GM12878 (cell line): ENCODE measurements around the gene POR. TPM values are rescaled to one million over a fixed set of nuclear protein-coding genes. Genes with fewer than 3 reads are reported as not detected.

Experiments
- ATAC-seq: fragments of 200-7000 bp; cut with Tn5 transposase; 3 replicates; pipeline ENCODE4 v1.9.1; 2020; ENCODE audit warnings: mild to moderate bottlenecking, moderate library complexity
- BruUV-seq: library from RNA; stranded (reverse); fragments of 400-500 nt; replicated peaks from 2 replicates; lab custom pipeline; 2021; lab: Mats Ljungman, UMichigan
- CTCF ChIA-PET: fragments of 300-600 bp; sonication (Branson Sonifier 250); formaldehyde crosslinking; extraction: SDS; loops from one replicate; lab custom pipeline; 2021; ENCODE audit warnings: inconsistent platforms; lab: Yijun Ruan, JAX
- POLR2A ChIA-PET: fragments of 350-600 bp; formaldehyde crosslinking; extraction: SDS; loops from one replicate; lab custom pipeline; 2021; ENCODE audit warnings: inconsistent platforms; lab: Charles Lee
- RAD21 ChIA-PET: fragments of 300-600 bp; sonication (Branson Sonifier 250); formaldehyde crosslinking; loops from one replicate; lab custom pipeline; 2023; ENCODE audit warnings: antibody characterized with exemption; ENCODE audit not compliant: unreplicated experiment; lab: Charles Lee
- SMC1A ChIA-PET: fragments of 300-600 bp; sonication (Branson Sonifier 250); formaldehyde crosslinking; loops from one replicate; lab custom pipeline; 2023; ENCODE audit not compliant: unreplicated experiment, uncharacterized antibody; lab: Charles Lee
- DNase-seq: peaks from one replicate; pipeline ENCODE4 v3.0.0-alpha.2; 2011; ENCODE audit warnings: low read depth, low spot score
- FAIRE-seq: peaks from 3 replicates; lab custom pipeline; 2011; peaks lifted over from hg19 to GRCh38; lab: Jason Lieb, UNC
- H2AFZ ChIP-seq: 2 replicates; pipeline ENCODE4 v1.6.0; 2011; ENCODE audit warnings: low read depth, low read length, control low read depth; ENCODE audit not compliant: control insufficient read depth
- H3K27ac ChIP-seq: 2 replicates; pipeline ENCODE4 v1.5.1; 2011; ENCODE audit warnings: control low read depth; ENCODE audit not compliant: control insufficient read depth, insufficient read depth
- H3K27me3 ChIP-seq, 2 experiments: replicated peaks in 1 of 2; 2 replicates each; pipeline versions ENCODE4 v1.6.0 to v1.6.1; 2011; ENCODE audit warnings: low read length in 1 of 2; ENCODE audit not compliant: control insufficient read depth in 2 of 2, insufficient read depth in 2 of 2
- H3K36me3 ChIP-seq, 2 experiments: 2 replicates each; pipeline ENCODE4 v1.5.1; 2011; ENCODE audit warnings: low read length in 1 of 2; ENCODE audit not compliant: control insufficient read depth in 2 of 2, insufficient read depth in 2 of 2
- H3K4me1 ChIP-seq: 2 replicates; pipeline ENCODE4 v1.6.1; 2011; ENCODE audit warnings: mild to moderate bottlenecking, low read length, moderate library complexity, mixed read lengths; ENCODE audit not compliant: control insufficient read depth, insufficient read depth
- H3K4me2 ChIP-seq: 2 replicates; pipeline ENCODE4 v1.6.0; 2011; ENCODE audit warnings: control low read depth; ENCODE audit not compliant: control insufficient read depth, insufficient read depth
- H3K4me3 ChIP-seq: fragments of 200-600 bp; sonication (generic); 2 replicates; pipeline ENCODE4 v1.5.1; 2016
- H3K79me2 ChIP-seq: 2 replicates; pipeline ENCODE4 v1.6.0; 2011; ENCODE audit warnings: low read length; ENCODE audit not compliant: control insufficient read depth, insufficient read depth
- H3K9ac ChIP-seq: 2 replicates; pipeline ENCODE4 v1.8.0; 2011; ENCODE audit warnings: low read length, control low read depth, mixed read lengths; ENCODE audit not compliant: control insufficient read depth, insufficient read depth
- H3K9me3 ChIP-seq: replicated peaks from 3 replicates; pipeline ENCODE4 v1.5.1; 2011; ENCODE audit warnings: mild to moderate bottlenecking, low read length; ENCODE audit not compliant: control insufficient read depth, insufficient read depth
- H4K20me1 ChIP-seq: 2 replicates; pipeline ENCODE4 v1.6.0; 2011; ENCODE audit not compliant: control insufficient read depth, insufficient read depth
- ATF2 ChIP-seq: IDR thresholded peaks from 2 replicates; pipeline ENCODE4 v1.6.1; 2012; ENCODE audit warnings: low read length, inconsistent platforms
- BHLHE40 ChIP-seq, 2 experiments: fragments of 450-650 bp in 1 of 2; IDR thresholded peaks; 2 replicates each; pipeline ENCODE4 v1.6.1; 2011 to 2017; ENCODE audit warnings: low read depth in 2 of 2, borderline replicate concordance in 1 of 2, improper control_type of control experiment in 1 of 2, low read length in 1 of 2, mild to moderate bottlenecking in 1 of 2
- CHD4 ChIP-seq: fragments of 200-600 bp; sonication (generic); IDR thresholded peaks from 2 replicates; pipeline ENCODE4 v1.6.1; 2016; ENCODE audit warnings: mild to moderate bottlenecking
- CREB1 ChIP-seq: IDR thresholded peaks from 2 replicates; pipeline ENCODE4 v1.6.1; 2012; ENCODE audit warnings: low read depth, mild to moderate bottlenecking, inconsistent platforms
- EGR1 ChIP-seq, 2 experiments: IDR thresholded peaks; 1 replicate in 1 of 2; 2 replicates in 1 of 2; pipeline ENCODE4 v1.6.1; 2011 to 2012; ENCODE audit warnings: low read depth in 2 of 2, low read length in 2 of 2, borderline replicate concordance in 1 of 2, mild to moderate bottlenecking in 1 of 2, moderate library complexity in 1 of 2
- JUND ChIP-seq: IDR thresholded peaks from 2 replicates; pipeline ENCODE4 v1.6.1; 2012; ENCODE audit warnings: low read depth, mild to moderate bottlenecking, low read length, improper control_type of control experiment, moderate library complexity
- MXI1 ChIP-seq: fragments of 150-350 bp; IDR thresholded peaks from 2 replicates; pipeline ENCODE4 v1.6.1; 2011; ENCODE audit warnings: low read depth, mild to moderate bottlenecking, inconsistent platforms, low read length, improper control_type of control experiment
- NFYB ChIP-seq: IDR thresholded peaks from 2 replicates; pipeline ENCODE4 v1.6.1; 2011; ENCODE audit warnings: low read depth, mild to moderate bottlenecking, low read length, improper control_type of control experiment, moderate library complexity; ENCODE audit not compliant: insufficient read depth
- RBBP5 ChIP-seq: fragments of 200-600 bp; sonication (generic); conservative IDR thresholded peaks from 2 replicates; pipeline ENCODE4 v1.6.1; 2016
- SMAD5 ChIP-seq: IDR thresholded peaks from 2 replicates; pipeline ENCODE4 v1.6.1; 2016; ENCODE audit warnings: antibody characterized with exemption, low read depth
- SMARCA5 ChIP-seq: fragments of 450-650 bp; IDR thresholded peaks from 2 replicates; pipeline ENCODE4 v1.6.1; 2017; ENCODE audit warnings: mild to moderate bottlenecking
- SP1 ChIP-seq: IDR thresholded peaks from one replicate; pipeline ENCODE4 v1.6.1; 2011; ENCODE audit warnings: low read depth, low read length
- SUZ12 ChIP-seq: fragments of 200-600 bp; sonication (generic); IDR thresholded peaks from one replicate; pipeline ENCODE4 v1.6.1; 2018; ENCODE audit warnings: antibody characterized with exemption, mild to moderate bottlenecking; ENCODE audit not compliant: unreplicated experiment
- ZBTB11 ChIP-seq: fragments of 450-650 bp; formaldehyde crosslinking; IDR thresholded peaks from 2 replicates; pipeline ENCODE4 v1.5.0; 2022; ENCODE audit warnings: mild to moderate bottlenecking, missing genetic modification characterization
- ZBTB40 ChIP-seq: fragments of 450-650 bp; IDR thresholded peaks from 2 replicates; pipeline ENCODE4 v1.6.1; 2016; ENCODE audit warnings: mild to moderate bottlenecking, moderate library complexity, borderline replicate concordance
- WGBS: methylation state at CpG from one replicate; pipeline ENCODE4 v1.1.6; 2016; ENCODE audit warnings: low lambda C conversion rate; ENCODE audit not compliant: insufficient replicate concordance, insufficient coverage; ENCODE audit errors: missing lambda C conversion rate; 5-methylcytosine and 5-hydroxymethylcytosine counted together
- in situ Hi-C: fragments of 300-500 bp; cut with MboI; formaldehyde crosslinking; loops from 9 replicates; pipeline ENCODE4 v1.14.3; 2018; ENCODE audit warnings: mixed read lengths
- intact Hi-C: fragments of 100-400 bp; cut with micrococcal nuclease; formaldehyde crosslinking; loops from one replicate; pipeline ENCODE4 v1.14.2; 2022; ENCODE audit not compliant: unreplicated experiment
- polyA plus RNA-seq, 11 experiments: library from polyadenylated mRNA; depleted of rRNA in 4 of 11; unstranded in 6 of 11; stranded (reverse) in 5 of 11; fragments of >200 nt; fragmentation: Nextera tagmentation in 4 of 11; fragmentation: Illumina TruSeq in 1 of 11; extraction: Ambion mirVana in 4 of 11; extraction: Trizol in 1 of 11; gene quantifications; 1 replicate in 1 of 11; 2 replicates in 10 of 11; pipeline versions ENCODE4 v1.2.1 to v1.2.3, GENCODE V29; 2011 to 2016; ENCODE audit warnings: inconsistent platforms in 2 of 11, missing spikeins in 2 of 11, low read depth in 1 of 11
- total RNA-seq, 4 experiments: library from RNA; depleted of rRNA in 3 of 4; stranded (reverse); fragments of >200 nt in 3 of 4; fragmentation: Illumina TruSeq in 1 of 4; extraction: Trizol in 1 of 4; gene quantifications; 2 replicates each; pipeline versions ENCODE4 v1.2.1 to v1.2.3, GENCODE V29; 2013 to 2021

The POR gene
- total and polyA plus RNA-seq, 10 of the 15 experiments (the other 5 are each of a cell fraction or from before 2014, with no cell fraction given), result 2.2 to 75.8 (median 35.9) TPM

GRCh38 chr7:75870557-75871161 is 44.3 kb upstream of the POR start:
- no peak overlapping the region for H3K4me2 ChIP-seq
- 46% methylated on average over 8 of the region's 9 CpGs for WGBS
- ChIA-PET CTCF (interaction anchor here (1.1 to 10.9 kb wide), 3 partner anchors 10 to 155 kb away, joined by 3 to 247 read pairs (median 3); no protein-coding TSS in a partner anchor), SMC1A (interaction anchor here (0.7 to 3.1 kb wide), 4 partner anchors 8 to 1818 kb away, joined by 3 to 31 read pairs (median 3); partner anchors contain the start of gene RHBDD2), RAD21 (interaction anchor here (3.6 kb wide), 1 partner anchor 149 kb away, joined by 27 read pairs; no protein-coding TSS in a partner anchor), POLR2A (interaction anchor here (0.6 to 1.0 kb wide), 3 partner anchors 7 to 147 kb away, joined by 3 to 5 read pairs (median 4); no protein-coding TSS in a partner anchor)
- H3K4me3 ChIP-seq, result no peak overlapping the region
- ATAC-seq (no peak), FAIRE-seq (no peak), DNase-seq (no peak)
- no peak overlapping the region for H3K9ac ChIP-seq
- H3K27me3 ChIP-seq, result no peaks in the 10 kb centered on the region
- H3K4me1 ChIP-seq, result no peaks in the 10 kb centered on the region
- in situ Hi-C loops, result no loop called here
- intact Hi-C loops, result no loop called here
- H3K9me3 ChIP-seq, result no peaks in the 10 kb centered on the region
- no peak for TF ChIP-seq BHLHE40 (IDR thresholded peaks at IDR 0.05; ENCODE audit: borderline replicate concordance in 1 of 2, low read depth in 2 of 2, low read length in 1 of 2)
- TF ChIP-seq MXI1, result no peak
- no peak for TF ChIP-seq CREB1
- no peak for TF ChIP-seq SMARCA5
- no peak for TF ChIP-seq RBBP5
- no peak for TF ChIP-seq SP1
- no peak for TF ChIP-seq ZBTB11 (CRISPR knock-in tag)
- TF ChIP-seq NFYB, result no peak
- TF ChIP-seq SMAD5, result no peak
- TF ChIP-seq SUZ12, result no peak
- TF ChIP-seq ATF2, result no peak
- TF ChIP-seq ZBTB40, result no peak
- TF ChIP-seq CHD4, result no peak
- TF ChIP-seq JUND, result no peak
- no peak for TF ChIP-seq EGR1 (IDR thresholded peaks at IDR 0.05; ENCODE audit: borderline replicate concordance in 1 of 2, low read depth in 2 of 2, low read length in 2 of 2)
- H3K36me3 ChIP-seq, result no peaks in the 10 kb centered on the region
- H3K27ac ChIP-seq, result no peak overlapping the region
- no TSS peak for BruUV-seq
- no peaks in the 10 kb centered on the region for H3K79me2 ChIP-seq
- no peaks in the 10 kb centered on the region for H4K20me1 ChIP-seq
- H2AFZ ChIP-seq, result no peak overlapping the region
